ENCODE data around the gene PDCD5. TPM values are rescaled to one million over a fixed set of nuclear protein-coding genes. Genes with fewer than 3 reads are reported as not detected.

The PDCD5 gene
- total and polyA plus RNA-seq, 12 donors, result 56.4 to 274 (median 106) TPM

DNA sequence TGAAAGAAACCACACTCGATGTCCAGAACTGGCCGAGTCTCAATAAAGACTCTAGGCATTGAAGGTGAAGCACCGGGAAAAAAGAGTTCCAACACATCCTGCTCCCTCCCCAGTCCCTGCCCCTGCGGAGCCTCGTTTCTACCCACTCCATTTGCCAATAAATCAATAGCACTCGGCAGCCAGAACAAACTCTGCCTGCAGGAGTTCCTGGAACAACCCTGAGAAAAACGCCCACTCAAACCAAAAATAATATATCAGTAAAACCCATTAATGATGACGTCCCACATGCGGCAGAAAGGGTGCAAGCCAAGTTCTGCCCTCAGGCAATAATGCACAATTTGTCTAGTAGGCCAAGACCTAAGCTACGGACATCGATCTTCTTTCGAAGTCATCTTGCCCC is 41.0 kb downstream of the PDCD5 start:
- intact Hi-C loops (cut with DNase I), result no loop called here
- Histone ChIP-seq H3K27me3 (no peaks in the 10 kb centered on the region), H3K9me3 (replicated peaks in 1 of 3) (no peaks in the 10 kb centered on the region), H3K4me1 (replicated peaks in 1 of 2) (no peaks in the 10 kb centered on the region), H3K36me3 (replicated peaks in 1 of 2) (peaks cover 0 to 56% of the 10 kb centered on the region in 2 donors), H3K4me3 (no peak overlapping the region), H3K27ac (no peak overlapping the region)
- 73 to 89% (median 80%) methylated on average over 12 of the region's 12 CpGs for WGBS, 4 donors
- no peak for DNase-seq
- TF ChIP-seq, protein P1, sequence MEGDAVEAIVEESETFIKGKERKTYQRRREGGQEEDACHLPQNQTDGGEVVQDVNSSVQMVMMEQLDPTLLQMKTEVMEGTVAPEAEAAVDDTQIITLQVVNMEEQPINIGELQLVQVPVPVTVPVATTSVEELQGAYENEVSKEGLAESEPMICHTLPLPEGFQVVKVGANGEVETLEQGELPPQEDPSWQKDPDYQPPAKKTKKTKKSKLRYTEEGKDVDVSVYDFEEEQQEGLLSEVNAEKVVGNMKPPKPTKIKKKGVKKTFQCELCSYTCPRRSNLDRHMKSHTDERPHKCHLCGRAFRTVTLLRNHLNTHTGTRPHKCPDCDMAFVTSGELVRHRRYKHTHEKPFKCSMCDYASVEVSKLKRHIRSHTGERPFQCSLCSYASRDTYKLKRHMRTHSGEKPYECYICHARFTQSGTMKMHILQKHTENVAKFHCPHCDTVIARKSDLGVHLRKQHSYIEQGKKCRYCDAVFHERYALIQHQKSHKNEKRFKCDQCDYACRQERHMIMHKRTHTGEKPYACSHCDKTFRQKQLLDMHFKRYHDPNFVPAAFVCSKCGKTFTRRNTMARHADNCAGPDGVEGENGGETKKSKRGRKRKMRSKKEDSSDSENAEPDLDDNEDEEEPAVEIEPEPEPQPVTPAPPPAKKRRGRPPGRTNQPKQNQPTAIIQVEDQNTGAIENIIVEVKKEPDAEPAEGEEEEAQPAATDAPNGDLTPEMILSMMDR (IDR thresholded peaks at IDR 0.05), result no peak
- no peak for TF ChIP-seq POLR2A (IDR thresholded peaks at IDR 0.05)

DNA sequence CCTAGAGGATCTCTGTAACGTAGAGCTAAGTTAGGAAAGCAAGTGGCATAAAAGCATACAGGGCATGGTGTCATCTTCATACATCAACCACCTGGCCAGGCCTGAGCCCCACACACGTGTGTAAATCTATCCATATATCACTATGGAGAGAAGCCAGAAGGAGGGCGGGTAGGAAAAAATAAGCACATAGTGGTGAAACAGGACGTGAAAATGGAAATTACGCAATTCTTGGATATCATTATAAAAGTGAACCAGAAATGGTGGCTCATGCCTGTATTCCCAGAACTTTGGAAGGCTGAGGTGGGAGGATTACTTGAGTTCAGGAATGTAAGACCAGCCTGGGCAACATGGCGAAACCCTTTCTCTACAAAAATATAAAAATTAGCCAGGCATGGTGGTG is 43.4 kb downstream of the PDCD5 start:
- Histone ChIP-seq H3K27me3 (no peaks in the 10 kb centered on the region), H3K27ac (no peak overlapping the region), H3K4me3 (no peak overlapping the region), H3K4me1 (replicated peaks in 1 of 2) (no peaks in the 10 kb centered on the region), H3K36me3 (replicated peaks in 1 of 2) (peaks cover 0 to 57% of the 10 kb centered on the region in 2 donors), H3K9me3 (replicated peaks in 1 of 3) (no peaks in the 10 kb centered on the region)
- DNase-seq, result no peak
- no peak for TF ChIP-seq POLR2A (IDR thresholded peaks at IDR 0.05)
- TF ChIP-seq, protein P1 (IDR thresholded peaks at IDR 0.05), result no peak
- WGBS, 4 donors, result 87 to 92% (median 89%) methylated on average over 6 of the region's 6 CpGs
- intact Hi-C loops (cut with DNase I), result no loop called here

DNA sequence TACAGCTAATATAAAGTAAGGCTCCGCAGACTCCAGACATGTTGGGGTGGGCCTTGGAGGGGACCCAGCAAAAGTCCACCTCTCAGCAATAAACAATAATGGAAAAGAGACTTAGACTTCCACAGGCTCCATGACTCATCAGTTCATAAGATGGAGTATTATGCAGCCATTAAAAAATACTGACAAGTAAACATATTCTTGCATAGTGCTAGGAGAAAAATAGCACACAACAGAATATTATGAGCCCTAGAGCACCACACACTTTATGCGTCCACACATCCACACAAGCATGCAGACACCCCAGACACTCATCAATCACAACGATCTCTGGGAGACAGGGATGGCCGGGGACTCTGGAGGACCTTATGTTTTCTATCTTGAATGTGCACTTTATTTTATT is 46.0 kb downstream of the PDCD5 start:
- intact Hi-C loops (cut with DNase I), result no loop called here
- peaks cover 0 to 51% of the 10 kb centered on the region in 2 donors for H3K36me3 ChIP-seq (replicated peaks in 1 of 2)
- no peak overlapping the region for H3K27ac ChIP-seq
- no peaks in the 10 kb centered on the region for H3K4me1 ChIP-seq (replicated peaks in 1 of 2)
- no peaks in the 10 kb centered on the region for H3K9me3 ChIP-seq (replicated peaks in 1 of 3)
- no peak for DNase-seq
- H3K4me3 ChIP-seq, result no peak overlapping the region
- H3K27me3 ChIP-seq, result no peaks in the 10 kb centered on the region
- TF ChIP-seq, protein P1 (IDR thresholded peaks at IDR 0.05), result no peak
- TF ChIP-seq POLR2A (IDR thresholded peaks at IDR 0.05), result no peak
- WGBS, 4 donors, result 95 to 97% (median 96%) methylated on average over 4 of the region's 4 CpGs

DNA sequence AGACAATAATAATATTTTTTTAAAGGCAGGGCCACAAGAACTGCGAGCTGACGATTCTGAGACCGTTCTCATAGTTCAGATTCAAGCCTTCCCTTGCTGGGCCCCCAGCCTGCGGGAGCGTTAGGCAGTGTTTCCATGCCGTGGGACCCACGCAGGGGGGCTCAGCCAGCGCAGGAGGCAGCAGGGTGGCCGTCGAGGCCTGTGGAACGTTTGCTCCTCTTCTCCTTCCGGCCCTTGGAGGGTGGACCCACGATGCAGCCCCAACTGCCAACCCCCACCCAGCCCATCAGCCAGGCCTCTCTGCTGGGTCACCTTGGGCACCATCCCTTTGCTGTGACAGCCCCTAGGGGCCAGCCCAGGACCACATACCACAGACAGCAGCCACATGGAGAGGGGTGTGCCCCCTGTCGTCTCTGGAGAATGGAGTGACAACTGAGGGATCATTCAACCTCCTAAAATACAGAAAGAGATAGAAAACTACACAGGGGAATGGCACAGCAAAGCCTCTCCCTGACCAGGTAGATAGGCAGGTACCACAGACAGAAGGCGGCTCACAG is 46.8 kb downstream of the PDCD5 start:
- H3K27me3 ChIP-seq, result no peaks in the 10 kb centered on the region
- DNase-seq, result no peak
- H3K4me1 ChIP-seq (replicated peaks in 1 of 2), result no peaks in the 10 kb centered on the region
- H3K36me3 ChIP-seq (replicated peaks in 1 of 2), result peaks cover 0 to 46% of the 10 kb centered on the region in 2 donors
- no peaks in the 10 kb centered on the region for H3K9me3 ChIP-seq (replicated peaks in 1 of 3)
- H3K27ac ChIP-seq, result peak overlapping the region in 1 of 5 donors; percentile 26
- intact Hi-C loops (cut with DNase I), result no loop called here
- TF ChIP-seq, protein P1 (IDR thresholded peaks at IDR 0.05), result no peak
- no peak for TF ChIP-seq POLR2A (IDR thresholded peaks at IDR 0.05)
- 82 to 92% (median 89%) methylated on average over 9 to 15 of the region's 15 CpGs for WGBS, 4 donors
- H3K4me3 ChIP-seq, result no peak overlapping the region

Measured in adrenal gland (tissue), 12 donors.